CD4-positive, alpha-beta T cell treated with Interleukin-12 subunit alpha and Interleukin-12 subunit beta, for 1 hour (primary cell): ENCODE data around the gene KRT6B.
"Not testable (repeated sequence)": the region's sequence is repeated elsewhere in the genome, so short reads cannot be mapped to it uniquely, and the experiment has no call there.

ENCODE experiments used
- DNase-seq: peaks from one replicate; pipeline ENCODE4 v3.0.0-alpha.2; 2020

The KRT6B gene

DNA sequence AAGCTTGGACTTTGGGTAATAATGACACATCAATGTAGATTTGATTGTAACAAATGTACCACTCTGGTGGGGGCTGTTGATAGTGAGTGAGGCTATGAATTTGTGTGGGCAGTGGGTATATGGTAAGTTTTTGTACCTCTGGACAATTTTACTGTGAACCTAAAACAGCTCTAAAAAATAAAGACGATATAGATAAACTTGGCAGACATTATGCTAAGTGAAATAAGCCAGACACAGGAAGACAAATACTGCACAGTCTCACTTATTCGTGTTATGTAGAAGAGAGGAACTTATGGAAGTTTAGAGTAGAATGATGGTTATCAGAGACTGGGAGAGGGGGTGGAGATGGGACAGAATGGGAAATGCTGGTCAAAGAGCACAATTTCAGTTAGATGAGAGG lies 13.0 kb upstream of the KRT6B start:
- no peak for DNase-seq

- DNase-seq, result no peak
Observed at GRCh38 chr12:52461693-52462092, 9.7 kb upstream of the KRT6B start.

- DNase-seq, result no peak
Observed at GRCh38 chr12:52458861-52459260, 6.9 kb upstream of the KRT6B start.

- no peak for DNase-seq
Observed at GRCh38 chr12:52455821-52456220, 3.9 kb upstream of the KRT6B start.

DNA sequence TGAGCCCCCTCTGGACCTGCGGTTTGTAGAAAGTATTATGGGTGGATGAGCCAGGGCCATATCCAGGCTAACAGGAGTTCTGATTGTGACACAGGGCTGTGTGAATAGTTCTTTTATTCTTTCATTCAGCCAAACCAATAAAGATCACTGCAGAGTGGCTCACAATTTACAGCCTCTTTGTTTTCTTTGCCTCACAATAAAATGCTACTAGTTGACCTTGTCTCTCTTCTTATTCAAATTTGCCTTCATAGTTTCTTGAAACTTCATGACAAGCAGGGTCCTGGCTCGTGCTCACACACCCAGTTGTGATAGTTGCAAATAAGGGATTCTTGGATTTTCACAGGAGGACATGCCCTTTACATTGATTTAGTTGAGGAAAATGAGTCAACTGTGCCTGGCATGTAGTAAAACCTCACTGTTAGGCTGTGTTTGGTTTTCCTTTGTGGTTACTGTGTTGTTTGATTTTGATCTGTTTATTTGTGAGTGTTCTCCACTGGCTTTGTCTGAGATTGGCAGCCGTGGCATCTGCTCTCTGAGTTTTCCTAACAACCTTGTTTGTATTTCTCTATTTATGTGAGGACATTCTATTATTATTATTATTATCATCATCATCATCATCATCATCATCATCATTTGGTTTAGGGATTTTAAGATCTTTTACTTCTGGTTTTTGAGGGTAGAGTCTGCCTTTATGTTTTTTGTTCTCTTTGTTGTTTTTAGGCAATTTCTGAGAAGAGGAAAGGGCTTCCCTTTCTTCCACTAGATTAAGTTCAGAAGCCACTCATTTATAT lies 2.7 kb upstream of the KRT6B start:
- DNase-seq, result no peak

DNA sequence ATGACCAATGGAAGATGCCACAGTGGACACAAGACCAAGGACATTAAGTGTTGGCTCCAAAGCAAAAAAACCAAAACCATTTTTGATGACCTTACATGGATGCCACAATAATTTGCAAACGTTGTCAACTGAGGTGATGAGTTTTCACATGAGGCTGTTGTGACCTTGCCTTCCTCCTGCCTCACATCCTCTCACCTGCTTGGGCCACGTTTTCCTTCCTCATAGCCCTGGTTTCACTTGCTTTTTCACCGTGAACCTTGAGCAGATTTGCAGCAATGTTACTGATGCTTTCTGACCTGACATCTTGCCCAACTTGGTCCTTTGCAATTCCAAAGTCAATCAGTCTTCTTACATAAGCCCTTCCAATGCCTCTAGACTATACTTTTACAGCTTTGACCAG lies 3.7 kb downstream of the KRT6B start:
- DNase-seq, result no peak

- not testable (repeated sequence) for DNase-seq
Observed at GRCh38 chr12:52447196-52447595, 4.8 kb downstream of the KRT6B start.

DNA sequence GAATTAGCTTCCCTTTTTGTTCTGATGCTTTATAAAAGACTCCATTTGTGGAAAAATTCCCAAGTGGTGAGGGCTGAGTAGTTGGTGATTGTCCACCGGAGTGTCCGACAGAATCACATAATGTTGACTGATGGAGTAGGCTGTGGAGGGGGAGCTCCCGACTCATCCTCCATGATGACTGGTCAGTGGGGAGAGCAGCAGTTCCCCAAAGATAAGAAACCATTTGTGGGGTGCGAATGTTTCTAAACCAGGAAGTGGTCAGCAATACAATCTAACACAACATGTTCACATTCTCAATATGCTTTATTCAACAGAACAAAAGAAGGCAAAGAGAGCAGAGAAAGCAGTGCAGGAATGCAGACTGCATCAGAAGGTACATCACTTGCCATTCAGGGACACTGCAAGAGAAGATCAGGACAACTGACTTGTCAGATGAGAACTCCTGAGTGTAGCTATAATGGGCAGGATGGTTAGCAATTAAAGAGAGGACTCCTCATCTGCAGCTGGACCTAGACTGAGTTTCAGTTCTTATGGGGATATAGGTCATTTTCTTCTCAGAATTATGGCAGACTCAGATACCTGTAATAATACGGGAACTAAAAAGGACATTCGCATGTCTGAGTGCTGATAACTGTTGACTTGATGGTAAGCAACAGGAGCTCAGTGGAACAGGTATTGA lies 5.4 kb downstream of the KRT6B start:
- DNase-seq, result no peak

GRCh38 chr12:52445876-52446275 lies 6.1 kb downstream of the KRT6B start:
- DNase-seq, result no peak

- DNase-seq, result no peak
Observed at GRCh38 chr12:52444647-52445595, 7.0 kb downstream of the KRT6B start.

- no peak for DNase-seq
Observed at GRCh38 chr12:52443966-52444365, 8.0 kb downstream of the KRT6B start.

DNA sequence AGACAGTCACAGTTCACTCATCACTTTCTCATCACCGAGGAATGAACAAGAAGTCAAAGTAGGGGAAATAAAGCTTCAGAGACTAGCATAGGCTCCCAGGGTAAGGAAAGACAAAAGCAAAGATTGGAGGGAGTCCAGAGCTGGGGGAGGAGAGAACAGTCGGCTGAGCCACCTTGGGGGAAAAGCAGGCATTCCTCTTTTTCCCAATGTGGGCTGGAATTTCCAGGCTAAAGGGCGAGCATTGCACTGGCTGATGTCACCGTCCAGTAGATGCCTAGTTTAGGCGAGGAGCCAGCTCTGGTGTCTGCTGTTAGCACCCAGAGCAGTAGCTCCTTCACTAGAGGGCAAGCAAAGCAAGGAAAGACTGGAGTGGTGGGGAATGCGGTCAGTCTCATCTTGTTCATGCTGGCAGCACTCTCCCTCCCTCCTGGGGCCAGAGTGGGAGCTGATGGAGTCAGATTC lies 9.3 kb downstream of the KRT6B start:
- DNase-seq, result no peak

GRCh38 chr12:52441320-52441911 lies 10.5 kb downstream of the KRT6B start:
- no peak for DNase-seq

- DNase-seq, result no peak
Observed at GRCh38 chr12:52440821-52441319, 11.1 kb downstream of the KRT6B start.

DNA sequence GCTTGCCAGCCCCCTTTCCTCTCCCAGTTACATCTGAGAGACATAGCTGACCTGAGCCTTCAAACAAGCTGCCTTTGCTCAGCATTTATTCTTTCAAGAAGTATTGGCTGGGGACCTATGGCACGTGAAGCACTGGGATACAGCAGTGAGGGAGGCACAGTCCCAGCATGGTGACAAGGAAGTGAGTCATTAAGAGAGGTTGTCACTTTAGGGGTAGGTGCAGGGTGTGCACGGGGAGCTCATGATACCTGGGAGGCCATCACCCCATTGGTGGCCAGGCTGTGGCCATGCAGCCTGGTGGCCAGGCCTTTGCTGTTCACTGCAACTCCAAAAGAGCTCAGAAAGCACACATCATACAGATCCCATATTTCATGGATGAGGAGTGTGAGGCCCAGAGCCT lies 12.1 kb downstream of the KRT6B start:
- DNase-seq, result no peak

GRCh38 chr12:52439420-52439819 lies 12.5 kb downstream of the KRT6B start:
- no peak for DNase-seq

DNA sequence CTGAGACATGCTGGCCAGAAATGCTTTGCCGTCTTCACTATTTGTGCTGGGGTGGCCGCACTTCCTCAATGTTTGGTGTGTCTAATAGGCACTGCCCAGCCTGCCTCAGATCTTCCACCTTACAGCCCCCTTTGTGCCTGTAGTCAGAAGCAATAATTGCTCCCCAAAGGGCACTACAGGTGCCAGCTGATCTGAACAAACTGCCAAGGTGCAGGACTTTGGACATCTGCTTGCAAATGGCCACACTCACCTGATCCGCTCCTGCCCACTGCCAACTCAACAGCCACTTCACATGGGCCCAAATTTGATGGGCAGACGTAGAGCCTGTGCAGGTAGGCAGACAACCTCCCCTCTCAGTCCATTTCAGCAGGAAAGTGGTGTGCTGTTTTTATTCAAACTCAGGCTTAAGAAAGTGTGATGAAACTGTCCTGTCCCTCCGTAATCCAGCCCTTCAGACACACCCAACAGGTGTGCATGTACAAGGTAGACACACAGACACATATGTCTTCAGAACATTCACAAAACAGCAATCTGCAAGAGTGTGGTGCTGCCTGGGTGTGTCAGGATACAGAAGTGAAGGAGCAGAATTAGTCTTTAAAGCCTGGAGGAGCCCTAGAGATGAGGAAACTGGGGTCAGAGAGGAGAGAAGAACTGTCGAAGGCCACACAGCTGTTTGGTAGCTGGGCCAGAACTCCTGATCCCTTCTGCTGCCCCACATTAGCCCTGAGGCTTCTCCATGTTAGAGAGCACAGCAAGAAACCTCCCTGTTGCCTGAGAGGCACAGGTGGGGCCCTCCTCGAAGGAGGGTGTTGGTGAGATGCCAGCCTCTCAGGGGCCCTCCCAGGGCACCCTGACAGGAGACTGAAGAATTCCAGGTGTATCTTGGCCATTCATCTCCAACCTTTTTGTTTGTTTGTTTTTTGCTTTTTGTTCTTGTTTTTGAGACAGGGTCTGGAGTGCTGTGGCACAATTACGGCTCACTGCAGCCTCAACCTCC lies 13.3 kb downstream of the KRT6B start:
- DNase-seq, result no peak

DNA sequence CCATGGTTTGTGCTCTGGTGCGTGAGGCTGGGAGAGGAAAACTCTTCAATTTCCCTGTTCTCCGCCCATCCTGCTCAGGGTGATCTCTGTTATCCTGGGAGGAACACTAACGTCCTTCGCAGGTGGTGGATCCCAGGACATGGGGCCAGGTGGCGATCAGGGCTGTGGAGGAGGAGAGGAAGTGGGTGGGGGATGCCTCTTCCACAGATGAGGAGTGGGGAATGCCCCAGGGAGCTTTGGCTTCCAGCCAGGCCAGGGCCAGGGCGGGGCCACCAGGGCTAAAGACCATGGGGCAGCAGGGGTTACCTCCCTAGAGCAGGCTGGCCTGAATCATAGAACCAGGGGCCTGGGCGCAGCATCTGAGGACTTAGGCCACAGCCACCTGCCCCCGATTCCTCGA lies 14.4 kb downstream of the KRT6B start:
- DNase-seq, result no peak

- no peak for DNase-seq
Observed at GRCh38 chr12:52436828-52437474, 15.0 kb downstream of the KRT6B start.

- no peak for DNase-seq
Observed at GRCh38 chr12:52436000-52436827, 15.7 kb downstream of the KRT6B start.
